Measurements from ENCODE around the gene RPL12.

- peak; percentile 19 for TF ChIP-seq CTCF (IDR thresholded peaks at IDR 0.05; ENCODE audit: poor library complexity)
- TF ChIP-seq EZH2phosphoT487 (IDR thresholded peaks at IDR 0.05; ENCODE audit: low read depth, severe bottlenecking, unreplicated experiment) = no peak
Observed at GRCh38 chr9:127418037-127418471, 33.2 kb downstream of the RPL12 start.

Measured in hepatocyte (in vitro differentiated cells).